HEK293 (cell line): ENCODE data around the gene F11.

Source experiments
- CTCF ChIP-seq: fragments of 450-650 bp; formaldehyde crosslinking; IDR thresholded peaks from 2 replicates; pipeline ENCODE4 v1.5.1; 2016; ENCODE audit warnings: missing biosample characterization, missing genetic modification characterization
- SETDB1 ChIP-seq: IDR thresholded peaks from one replicate; pipeline ENCODE4 v1.6.1; 2017; ENCODE audit warnings: mild to moderate bottlenecking, low read length, moderate library complexity, mixed read lengths; ENCODE audit not compliant: insufficient read length
- ZNF121 ChIP-seq: fragments of 450-650 bp; formaldehyde crosslinking; IDR thresholded peaks from 2 replicates; pipeline ENCODE4 v1.5.1; 2016; ENCODE audit warnings: missing biosample characterization, missing genetic modification characterization
- ZNF48 ChIP-seq: fragments of 450-650 bp; formaldehyde crosslinking; IDR thresholded peaks from 2 replicates; pipeline ENCODE4 v1.5.1; 2016; ENCODE audit warnings: missing biosample characterization, missing genetic modification characterization

GRCh38 chr4:186265683-186266652, at the start of gene F11:
- TF ChIP-seq SETDB1: no peak
- TF ChIP-seq ZNF121: no peak
- TF ChIP-seq ZNF48 (tag by site-specific recombination): no peak
- no peak for TF ChIP-seq CTCF (tag by site-specific recombination)
